Measurements from ENCODE around the gene ARHGAP40.

Gene ARHGAP40

DNA sequence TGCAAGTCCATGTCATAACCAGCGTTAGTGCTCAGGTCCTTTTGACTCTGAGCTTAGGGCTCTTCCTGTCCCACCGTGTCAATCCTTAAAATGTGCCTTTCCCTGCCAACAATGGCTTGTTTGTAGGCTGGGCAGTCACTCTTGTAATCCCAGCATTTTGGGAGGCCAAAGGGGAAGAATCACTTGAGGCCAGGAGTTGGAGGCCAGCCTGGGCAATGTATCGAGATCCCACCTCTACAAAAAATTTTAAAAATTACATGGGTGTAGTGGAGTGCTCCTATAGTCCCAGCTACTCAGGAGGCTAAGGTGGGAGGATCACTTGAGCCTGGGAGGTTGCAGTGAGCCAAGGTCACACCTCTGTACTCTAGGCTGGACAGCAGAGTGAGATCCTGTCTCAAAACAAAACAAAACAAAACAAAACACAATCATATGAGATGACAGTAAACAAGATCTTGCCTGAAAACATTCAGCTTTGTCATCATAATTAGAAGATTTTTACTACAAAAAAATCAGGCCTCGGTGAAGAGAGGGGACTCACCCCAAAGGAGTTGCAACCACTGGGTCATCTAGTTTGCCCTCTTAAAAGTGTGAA, 70.2 kb downstream of the ARHGAP40 start:
- H3K4me3 ChIP-seq (ENCODE audit: low read length), result no peak overlapping the region
- no peaks in the 10 kb centered on the region for H3K36me3 ChIP-seq (ENCODE audit: insufficient read depth, low read length)
- no peak overlapping the region for H3K9ac ChIP-seq (ENCODE audit: low read depth, low read length)
- H3K4me1 ChIP-seq (ENCODE audit: insufficient read depth, low read length), result peaks cover 9% of the 10 kb centered on the region; the same call in 1 of the 2 replicates
- 40% methylated on average over 3 of the region's 4 CpGs for WGBS
- H3K27ac ChIP-seq (ENCODE audit: low read depth, low read length), result no peak overlapping the region
- H3K27me3 ChIP-seq (ENCODE audit: insufficient read depth, low read length), result peaks cover 51% of the 10 kb centered on the region
- H3K9me3 ChIP-seq (ENCODE audit: insufficient read depth, low read depth, low read length), result no peaks in the 10 kb centered on the region

DNA sequence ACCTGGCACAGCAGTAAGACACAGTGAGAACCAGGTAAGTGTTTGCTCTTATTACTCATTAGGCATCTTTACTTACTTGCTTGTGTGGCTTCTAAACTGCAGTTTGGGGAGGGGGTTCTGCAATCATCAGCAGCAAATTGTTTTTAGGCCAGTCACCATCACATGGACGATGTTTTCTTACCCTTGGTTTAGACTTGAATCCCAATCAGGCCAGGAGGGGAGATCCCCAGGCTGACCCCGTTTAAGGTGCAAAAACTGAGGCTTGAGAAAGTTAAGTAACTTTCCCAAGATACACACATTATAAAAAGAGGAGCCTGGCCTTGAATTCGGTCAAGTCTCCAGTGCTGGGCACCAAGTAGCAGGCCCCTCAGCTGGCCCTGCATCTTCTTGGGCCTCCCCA, 70.9 kb downstream of the ARHGAP40 start:
- peaks cover 55% of the 10 kb centered on the region for H3K27me3 ChIP-seq (ENCODE audit: insufficient read depth, low read length)
- H3K4me1 ChIP-seq (ENCODE audit: insufficient read depth, low read length), result peaks cover 9% of the 10 kb centered on the region; the same call in 1 of the 2 replicates
- WGBS, result 71% methylated on average over 3 of the region's 3 CpGs

DNA sequence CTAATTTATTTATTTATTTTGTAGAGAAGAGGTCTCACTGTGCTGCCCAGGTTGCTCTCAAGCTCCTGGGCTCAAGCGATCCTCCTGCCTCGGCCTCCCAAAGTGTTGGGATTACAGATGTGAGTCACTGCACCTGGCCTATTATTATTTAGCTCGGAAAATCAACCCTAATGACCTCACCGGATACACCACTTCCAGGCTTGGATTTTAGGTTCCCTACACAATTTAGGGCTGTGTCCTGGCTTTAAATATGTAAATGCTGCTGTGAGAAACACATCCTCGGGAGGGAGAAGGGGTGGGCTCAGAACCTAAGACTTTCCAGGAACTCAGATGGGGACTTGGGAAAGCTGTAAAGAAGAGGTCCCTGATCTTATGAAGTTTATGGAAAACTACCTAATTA, 71.7 kb downstream of the ARHGAP40 start:
- Histone ChIP-seq H3K4me1 (ENCODE audit: insufficient read depth, low read length) (peaks cover 9% of the 10 kb centered on the region; the same call in 1 of the 2 replicates), H3K36me3 (ENCODE audit: insufficient read depth, low read length) (no peaks in the 10 kb centered on the region), H3K27me3 (ENCODE audit: insufficient read depth, low read length) (peaks cover 63% of the 10 kb centered on the region), H3K4me3 (ENCODE audit: low read length) (peak overlapping the region; percentile 64), H3K9ac (ENCODE audit: low read depth, low read length) (no peak overlapping the region), H3K9me3 (ENCODE audit: insufficient read depth, low read depth, low read length) (no peaks in the 10 kb centered on the region), H3K27ac (ENCODE audit: low read depth, low read length) (no peak overlapping the region)
- 23% methylated on average over 3 of the region's 5 CpGs for WGBS

More for the DNA sequence above, 70.9 kb downstream of the ARHGAP40 start:
- H3K4me3 ChIP-seq (ENCODE audit: low read length), result no peak overlapping the region
- H3K27ac ChIP-seq (ENCODE audit: low read depth, low read length), result no peak overlapping the region
- no peaks in the 10 kb centered on the region for H3K36me3 ChIP-seq (ENCODE audit: insufficient read depth, low read length)
- no peak overlapping the region for H3K9ac ChIP-seq (ENCODE audit: low read depth, low read length)
- H3K9me3 ChIP-seq (ENCODE audit: insufficient read depth, low read depth, low read length), result no peaks in the 10 kb centered on the region

DNA sequence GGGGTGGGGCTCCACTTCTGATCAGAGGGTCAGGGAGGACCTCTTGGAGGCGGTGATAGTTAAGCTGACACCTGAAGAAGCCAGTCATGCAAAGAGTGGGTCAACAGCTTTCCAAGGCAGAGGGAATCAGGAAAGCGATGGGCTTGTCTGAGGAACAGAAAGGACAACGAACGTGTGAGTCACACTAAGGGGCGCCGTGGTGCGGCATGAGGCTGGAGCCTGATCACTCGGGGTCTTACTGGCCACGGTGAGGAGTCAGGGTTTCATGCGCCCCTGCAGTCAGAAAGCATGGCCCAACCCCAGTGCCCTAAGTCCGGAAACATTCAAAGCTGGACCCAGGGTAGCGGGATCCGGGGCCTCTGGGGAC, 72.1 kb downstream of the ARHGAP40 start:
- WGBS, result under 1% methylated on average over 13 of the region's 13 CpGs
- peaks cover 66% of the 10 kb centered on the region for H3K27me3 ChIP-seq (ENCODE audit: insufficient read depth, low read length)
- H3K9me3 ChIP-seq (ENCODE audit: insufficient read depth, low read depth, low read length), result no peaks in the 10 kb centered on the region
- H3K27ac ChIP-seq (ENCODE audit: low read depth, low read length), result no peak overlapping the region
- peak overlapping the region; percentile 47 for H3K9ac ChIP-seq (ENCODE audit: low read depth, low read length)
- no peaks in the 10 kb centered on the region for H3K36me3 ChIP-seq (ENCODE audit: insufficient read depth, low read length)
- H3K4me3 ChIP-seq (ENCODE audit: low read length), result peak overlapping the region; percentile 64
- peaks cover 9% of the 10 kb centered on the region; the same call in 1 of the 2 replicates for H3K4me1 ChIP-seq (ENCODE audit: insufficient read depth, low read length)

DNA sequence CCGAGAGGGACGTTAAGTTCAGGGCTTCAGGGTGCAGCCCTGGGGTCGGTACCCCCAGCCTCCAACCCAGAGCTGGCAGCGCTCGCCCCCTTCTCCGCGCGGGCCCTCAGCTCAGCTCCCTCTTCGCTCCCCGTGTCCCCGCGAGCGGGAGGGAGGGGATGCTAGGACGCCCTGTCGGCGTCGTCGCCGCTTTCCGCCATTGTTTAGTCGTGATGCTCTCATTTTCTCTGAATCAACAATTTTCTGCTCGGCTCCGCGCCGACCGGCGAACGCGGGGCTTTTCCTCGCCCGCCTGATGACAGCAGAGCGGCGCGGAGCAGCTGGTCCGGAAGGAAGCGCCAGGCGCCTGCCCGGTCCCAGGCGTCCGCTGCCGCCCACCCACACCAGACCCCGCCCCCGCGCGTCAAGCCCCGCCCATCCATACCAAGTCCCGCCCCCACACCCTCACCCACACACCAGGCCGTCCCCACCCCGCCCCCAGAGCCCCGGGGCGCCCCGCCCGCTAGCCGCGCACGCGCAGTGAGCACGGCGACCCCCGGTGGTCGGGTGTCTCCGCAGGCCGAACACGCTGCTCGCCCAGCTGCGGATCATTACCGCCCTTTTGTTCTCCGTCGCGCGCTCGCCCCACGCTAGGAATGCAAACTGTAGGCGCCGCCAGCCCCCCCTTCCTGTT, 72.6 kb downstream of the ARHGAP40 start:
- H3K9me3 ChIP-seq (ENCODE audit: insufficient read depth, low read depth, low read length), result no peaks in the 10 kb centered on the region
- no peaks in the 10 kb centered on the region for H3K36me3 ChIP-seq (ENCODE audit: insufficient read depth, low read length)
- peak overlapping the region; percentile 65 for H3K9ac ChIP-seq (ENCODE audit: low read depth, low read length)
- under 1% methylated on average over 72 of the region's 75 CpGs for WGBS
- H3K27ac ChIP-seq (ENCODE audit: low read depth, low read length), result no peak overlapping the region
- H3K27me3 ChIP-seq (ENCODE audit: insufficient read depth, low read length), result peaks cover 65% of the 10 kb centered on the region
- H3K4me3 ChIP-seq (ENCODE audit: low read length), result peak overlapping the region; percentile 64
- peaks cover 9% of the 10 kb centered on the region; the same call in 1 of the 2 replicates for H3K4me1 ChIP-seq (ENCODE audit: insufficient read depth, low read length)

DNA sequence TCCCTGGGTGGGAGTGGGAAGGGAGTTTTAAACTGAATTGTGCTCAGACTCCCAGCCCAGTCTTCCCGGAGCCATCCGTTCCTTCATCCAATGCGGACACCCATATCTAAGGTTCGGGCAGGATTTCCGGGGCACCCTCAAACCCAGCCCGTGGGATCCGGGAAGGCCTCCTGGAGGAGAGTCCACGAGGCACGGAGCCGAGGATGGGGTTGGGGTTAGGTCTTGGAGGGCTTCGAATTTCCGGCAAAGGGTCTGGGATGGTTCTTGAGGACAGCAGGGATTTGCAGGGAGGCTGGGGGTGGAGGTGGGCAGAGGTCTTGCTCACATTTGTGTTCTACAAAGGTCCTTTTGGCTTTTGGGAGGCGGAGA, 73.1 kb downstream of the ARHGAP40 start:
- no peaks in the 10 kb centered on the region for H3K9me3 ChIP-seq (ENCODE audit: insufficient read depth, low read depth, low read length)
- WGBS, result 46% methylated on average over 13 of the region's 13 CpGs
- H3K27ac ChIP-seq (ENCODE audit: low read depth, low read length), result no peak overlapping the region
- peaks cover 9% of the 10 kb centered on the region; the same call in 1 of the 2 replicates for H3K4me1 ChIP-seq (ENCODE audit: insufficient read depth, low read length)
- peak overlapping the region; percentile 59 for H3K4me3 ChIP-seq (ENCODE audit: low read length)
- H3K27me3 ChIP-seq (ENCODE audit: insufficient read depth, low read length), result peaks cover 65% of the 10 kb centered on the region
- H3K36me3 ChIP-seq (ENCODE audit: insufficient read depth, low read length), result no peaks in the 10 kb centered on the region
- H3K9ac ChIP-seq (ENCODE audit: low read depth, low read length), result peak overlapping the region; percentile 65

DNA sequence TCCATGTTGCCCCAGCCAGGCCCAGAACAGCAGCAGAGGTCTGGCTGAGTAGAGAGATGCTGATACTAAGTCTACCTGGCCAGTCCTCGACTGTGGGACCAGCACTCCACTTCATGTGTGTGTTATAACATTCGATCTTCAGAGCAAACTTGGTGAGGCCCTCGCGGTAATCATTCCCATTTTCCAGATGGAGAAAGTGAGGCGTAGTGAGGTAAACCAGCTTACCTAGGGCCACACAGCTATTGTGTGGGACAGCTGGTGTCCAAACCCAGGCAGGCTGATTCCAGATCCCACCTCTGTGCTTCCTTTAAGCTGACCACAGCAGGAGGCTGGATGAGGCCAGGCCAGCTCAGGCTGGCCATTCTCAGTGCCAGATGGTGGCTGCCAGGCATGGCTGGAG, 75.0 kb downstream of the ARHGAP40 start:
- H3K36me3 ChIP-seq (ENCODE audit: insufficient read depth, low read length), result no peaks in the 10 kb centered on the region
- H3K27me3 ChIP-seq (ENCODE audit: insufficient read depth, low read length), result peaks cover 62% of the 10 kb centered on the region
- H3K4me3 ChIP-seq (ENCODE audit: low read length), result no peak overlapping the region
- no peak overlapping the region for H3K27ac ChIP-seq (ENCODE audit: low read depth, low read length)
- 90% methylated on average over 5 of the region's 5 CpGs for WGBS
- peaks cover 3% of the 10 kb centered on the region; the same call in 1 of the 2 replicates for H3K4me1 ChIP-seq (ENCODE audit: insufficient read depth, low read length)
- no peaks in the 10 kb centered on the region for H3K9me3 ChIP-seq (ENCODE audit: insufficient read depth, low read depth, low read length)
- H3K9ac ChIP-seq (ENCODE audit: low read depth, low read length), result no peak overlapping the region

DNA sequence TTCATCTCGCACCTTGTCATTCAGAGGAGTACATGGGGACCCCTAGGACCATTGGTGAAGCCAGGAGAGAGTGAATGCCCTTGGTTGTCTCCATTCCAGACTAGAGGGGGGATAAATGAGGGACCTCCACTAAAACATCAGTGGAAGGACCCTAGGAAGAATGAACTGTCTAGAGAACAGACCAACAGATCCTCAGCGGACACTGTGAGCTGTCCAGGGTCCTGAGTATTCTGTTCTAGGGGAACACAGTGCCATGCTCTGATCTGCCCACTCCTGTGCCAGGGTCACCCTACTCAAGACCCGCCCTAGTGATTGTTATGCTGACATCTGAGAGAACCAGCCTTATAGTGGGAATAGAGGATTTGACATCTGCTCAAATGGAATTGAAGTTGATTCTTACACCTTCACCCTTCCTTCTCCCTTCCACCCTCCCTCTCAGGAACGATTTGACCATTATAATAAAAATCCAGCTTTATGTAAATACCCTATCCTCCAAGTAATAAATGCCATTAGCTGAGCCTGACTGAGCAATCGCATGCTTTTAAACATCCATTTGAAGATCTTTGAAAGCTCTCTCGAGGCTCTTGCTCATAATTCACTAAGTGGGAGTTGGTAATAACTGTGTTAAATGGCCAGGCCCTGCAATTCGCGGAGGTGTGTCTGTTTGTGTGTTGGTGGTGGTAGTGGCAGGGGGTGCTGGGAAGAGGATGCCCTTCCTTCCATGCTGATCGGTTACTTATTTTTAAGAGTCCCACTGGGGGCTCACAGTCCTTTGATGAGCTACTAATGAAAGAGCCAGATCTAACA, 79.1 kb downstream of the ARHGAP40 start:
- H3K27me3 ChIP-seq (ENCODE audit: insufficient read depth, low read length), result peaks cover 61% of the 10 kb centered on the region

DNA sequence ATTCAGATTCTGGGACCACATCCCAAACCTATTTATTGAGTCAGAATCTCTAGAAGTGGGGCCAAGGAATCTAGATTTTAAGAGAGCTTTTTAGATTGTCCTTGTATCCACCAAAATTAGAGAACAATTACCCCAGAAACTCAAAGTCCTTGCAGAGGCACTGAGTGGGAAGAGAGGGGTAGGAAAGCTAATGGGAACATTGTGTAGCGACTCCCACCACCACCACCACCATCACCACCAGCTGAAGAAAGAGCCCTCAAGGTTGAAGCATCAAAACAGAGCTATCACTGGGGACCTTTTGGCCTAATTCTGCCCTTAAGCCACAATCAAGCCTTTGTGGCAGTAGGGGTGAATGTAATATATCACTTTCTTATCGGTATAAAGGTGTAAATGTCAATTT, 83.7 kb downstream of the ARHGAP40 start:
- WGBS, result 100% methylated on average over 1 of the region's 2 CpGs
- Histone ChIP-seq H3K4me3 (ENCODE audit: low read length) (no peak overlapping the region), H3K4me1 (ENCODE audit: insufficient read depth, low read length) (no peaks in the 10 kb centered on the region), H3K27ac (ENCODE audit: low read depth, low read length) (no peak overlapping the region), H3K9ac (ENCODE audit: low read depth, low read length) (no peak overlapping the region), H3K9me3 (ENCODE audit: insufficient read depth, low read depth, low read length) (no peaks in the 10 kb centered on the region), H3K27me3 (ENCODE audit: insufficient read depth, low read length) (peaks cover 73% of the 10 kb centered on the region), H3K36me3 (ENCODE audit: insufficient read depth, low read length) (no peaks in the 10 kb centered on the region)

More for the DNA sequence above, 79.1 kb downstream of the ARHGAP40 start:
- no peaks in the 10 kb centered on the region for H3K4me1 ChIP-seq (ENCODE audit: insufficient read depth, low read length)
- no peaks in the 10 kb centered on the region for H3K36me3 ChIP-seq (ENCODE audit: insufficient read depth, low read length)
- WGBS, result 48% methylated on average over 9 of the region's 9 CpGs
- no peak overlapping the region for H3K4me3 ChIP-seq (ENCODE audit: low read length)
- H3K27ac ChIP-seq (ENCODE audit: low read depth, low read length), result no peak overlapping the region
- H3K9me3 ChIP-seq (ENCODE audit: insufficient read depth, low read depth, low read length), result no peaks in the 10 kb centered on the region
- no peak overlapping the region for H3K9ac ChIP-seq (ENCODE audit: low read depth, low read length)

DNA sequence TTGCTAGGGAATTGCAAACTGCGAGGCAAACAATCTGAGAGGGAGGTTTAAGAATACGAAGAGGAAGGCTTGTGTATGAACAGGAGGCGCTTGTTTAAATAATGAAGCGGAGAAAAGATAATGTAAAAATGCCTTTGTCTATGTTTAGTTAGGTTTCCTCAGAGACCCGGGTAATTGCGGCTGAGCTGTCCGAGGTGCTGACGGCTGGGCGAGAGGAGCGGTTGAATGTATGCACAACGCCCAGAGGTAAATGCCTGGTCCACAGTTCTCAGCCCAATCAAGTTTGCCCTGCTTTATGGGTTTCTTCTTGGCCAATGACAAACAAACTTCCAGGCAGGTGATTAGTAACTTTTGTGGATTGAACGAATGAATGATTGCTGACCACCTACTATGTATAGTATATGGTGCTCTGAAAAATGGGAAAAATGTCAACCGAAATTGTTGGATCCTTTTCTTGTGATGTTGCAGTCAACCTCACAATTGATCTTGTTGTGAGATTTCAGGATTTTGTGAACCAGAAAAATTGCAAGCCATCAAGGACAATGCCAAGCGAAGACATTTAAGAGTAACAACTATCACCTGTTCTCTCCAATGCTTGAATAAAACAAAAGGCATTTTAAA, 84.4 kb downstream of the ARHGAP40 start:
- no peaks in the 10 kb centered on the region for H3K4me1 ChIP-seq (ENCODE audit: insufficient read depth, low read length)
- peaks cover 73% of the 10 kb centered on the region for H3K27me3 ChIP-seq (ENCODE audit: insufficient read depth, low read length)
- H3K9ac ChIP-seq (ENCODE audit: low read depth, low read length), result no peak overlapping the region
- H3K4me3 ChIP-seq (ENCODE audit: low read length), result no peak overlapping the region
- no peak overlapping the region for H3K27ac ChIP-seq (ENCODE audit: low read depth, low read length)
- H3K36me3 ChIP-seq (ENCODE audit: insufficient read depth, low read length), result no peaks in the 10 kb centered on the region
- 19% methylated on average over 14 of the region's 14 CpGs for WGBS
- no peaks in the 10 kb centered on the region for H3K9me3 ChIP-seq (ENCODE audit: insufficient read depth, low read depth, low read length)
